A549 (cell line): Measurements from ENCODE around the gene LOC128125822.

Experiments
- ATAC-seq, 2 experiments: fragments of 200-7000 bp in 1 of 2; fragments of >200 bp in 1 of 2; cut with Nextera tagmentation in 1 of 2; cut with Tn5 transposase in 1 of 2; 3 replicates each; pipeline versions ENCODE4 v1.8.0 to v1.9.1; 2018 to 2020; ENCODE audit warnings: mild to moderate bottlenecking in 1 of 2, moderate library complexity in 1 of 2
- CTCF ChIA-PET: fragments of 300-600 bp; sonication (Branson Sonifier 250); formaldehyde crosslinking; extraction: SDS; loops from one replicate; lab custom pipeline; 2021; ENCODE audit warnings: antibody characterized with exemption, inconsistent platforms; lab: Yijun Ruan, JAX
- POLR2A ChIA-PET: fragments of 350-600 bp; formaldehyde crosslinking; extraction: SDS; loops from one replicate; lab custom pipeline; 2021; ENCODE audit warnings: antibody characterized with exemption, inconsistent platforms; lab: Yijun Ruan, JAX
- DNase-seq, 2 experiments: peaks; one replicate each; pipeline versions ENCODE4 v3.0.0 to v3.0.0-alpha.2; 2011 to 2016; ENCODE audit warnings: low read depth in 1 of 2, low spot score in 1 of 2
- FAIRE-seq: peaks from 2 replicates; lab custom pipeline; 2011; peaks lifted over from hg19 to GRCh38; lab: Jason Lieb, UNC
- H3K27ac ChIP-seq, 2 experiments: fragments of >200 bp; sonication (Bioruptor Twin); formaldehyde crosslinking; 3 replicates each; pipeline ENCODE4 v1.5.1; 2016 to 2017
- H3K4me1 ChIP-seq: fragments of >200 bp; sonication (Bioruptor Twin); formaldehyde crosslinking; 3 replicates; pipeline ENCODE4 v1.6.1; 2016
- H3K4me2 ChIP-seq: fragments of >200 bp; sonication (Bioruptor Twin); formaldehyde crosslinking; 3 replicates; pipeline ENCODE4 v1.6.1; 2016
- H3K4me3 ChIP-seq: fragments of >200 bp; sonication (Bioruptor Twin); formaldehyde crosslinking; 3 replicates; pipeline ENCODE4 v1.5.1; 2016
- H3K9me3 ChIP-seq: fragments of >200 bp; sonication (Bioruptor Twin); formaldehyde crosslinking; 3 replicates; pipeline ENCODE4 v1.6.1; 2016
- BHLHE40 ChIP-seq: IDR thresholded peaks from 2 replicates; pipeline ENCODE4 v1.6.1; 2012; ENCODE audit warnings: low read depth, low read length, inconsistent platforms
- CHD2 ChIP-seq: fragments of 150-350 bp; IDR thresholded peaks from 2 replicates; pipeline ENCODE4 v1.6.1; 2014; ENCODE audit warnings: low read length; ENCODE audit not compliant: partially characterized antibody
- CHD4 ChIP-seq: fragments of 200-600 bp; sonication (generic); IDR thresholded peaks from 2 replicates; pipeline ENCODE4 v1.6.1; 2016; ENCODE audit warnings: antibody characterized with exemption, mild to moderate bottlenecking, borderline replicate concordance
- EHF ChIP-seq: fragments of 250-450 bp; sonication (Bioruptor Pico); IDR thresholded peaks from 2 replicates; pipeline ENCODE4 v1.5.0; 2020; ENCODE audit warnings: mild to moderate bottlenecking
- ESRRA ChIP-seq: fragments of 150-350 bp; IDR thresholded peaks from 2 replicates; pipeline ENCODE4 v1.6.1; 2014; ENCODE audit warnings: mild to moderate bottlenecking, low read length, borderline replicate concordance
- FOSL2 ChIP-seq, 2 experiments: fragments of 450-650 bp in 1 of 2; fragments of >200 bp in 1 of 2; sonication (Bioruptor Twin) in 1 of 2; formaldehyde crosslinking; IDR thresholded peaks; 2 replicates each; pipeline versions ENCODE4 v1.5.0 to v1.6.1; 2016 to 2020; ENCODE audit warnings: mild to moderate bottlenecking in 1 of 2, moderate library complexity in 1 of 2
- HDAC2 ChIP-seq: fragments of 200-600 bp; sonication (generic); IDR thresholded peaks from 2 replicates; pipeline ENCODE4 v1.6.1; 2016
- HOXB13 ChIP-seq: fragments of 250-450 bp; sonication (Bioruptor Pico); IDR thresholded peaks from 2 replicates; pipeline ENCODE4 v1.5.0; 2020; ENCODE audit warnings: low read depth, mild to moderate bottlenecking, moderate library complexity
- JUNB ChIP-seq: fragments of >200 bp; sonication (Bioruptor Twin); formaldehyde crosslinking; IDR thresholded peaks from 2 replicates; pipeline ENCODE4 v1.6.1; 2016
- KDM5A ChIP-seq: fragments of 200-600 bp; sonication (generic); IDR thresholded peaks from 2 replicates; pipeline ENCODE4 v1.6.1; 2016; ENCODE audit warnings: antibody characterized with exemption, mild to moderate bottlenecking
- MAFK ChIP-seq: fragments of 450-650 bp; IDR thresholded peaks from 2 replicates; pipeline ENCODE4 v1.6.1; 2014; ENCODE audit not compliant: partially characterized antibody
- NFE2L2 ChIP-seq: fragments of 150-350 bp; conservative IDR thresholded peaks from 2 replicates; pipeline ENCODE4 v1.6.1; 2014; ENCODE audit warnings: low read length
- PHF8 ChIP-seq: fragments of 200-600 bp; sonication (generic); IDR thresholded peaks from 2 replicates; pipeline ENCODE4 v1.6.1; 2016; ENCODE audit warnings: low read depth, mild to moderate bottlenecking, antibody characterized with exemption, moderate library complexity, borderline replicate concordance
- RAD21 ChIP-seq, 2 experiments: fragments of >200 bp in 1 of 2; sonication (Bioruptor Twin) in 1 of 2; formaldehyde crosslinking in 1 of 2; IDR thresholded peaks in 1 of 2; conservative IDR thresholded peaks in 1 of 2; 2 replicates in 1 of 2; 3 replicates in 1 of 2; pipeline ENCODE4 v1.6.1; 2012 to 2018; ENCODE audit warnings: inconsistent platforms in 1 of 2
- RARB ChIP-seq: fragments of 250-450 bp; sonication (Bioruptor Pico); IDR thresholded peaks from 2 replicates; pipeline ENCODE4 v1.8.0; 2021; ENCODE audit warnings: mild to moderate bottlenecking, moderate library complexity
- RCOR1 ChIP-seq: fragments of 150-350 bp; IDR thresholded peaks from 2 replicates; pipeline ENCODE4 v1.6.1; 2014; ENCODE audit warnings: antibody characterized with exemption, low read length, low read depth
- TFCP2L1 ChIP-seq: fragments of 250-450 bp; sonication (Bioruptor Pico); IDR thresholded peaks from 2 replicates; pipeline ENCODE4 v1.5.0; 2021; ENCODE audit warnings: mild to moderate bottlenecking
- WGBS: methylation state at CpG from one replicate; pipeline ENCODE4 v1.1.6; 2017; ENCODE audit errors: missing lambda C conversion rate; 5-methylcytosine and 5-hydroxymethylcytosine counted together
- TF ChIP-seq, protein P1 (sequence below): fragments of >200 bp; sonication (Bioruptor Twin); formaldehyde crosslinking; IDR thresholded peaks from 2 replicates; pipeline ENCODE4 v1.6.1; 2016
- TF ChIP-seq, protein P2 (sequence below): IDR thresholded peaks from 2 replicates; pipeline ENCODE4 v1.6.1; 2012; ENCODE audit warnings: low read depth, borderline replicate concordance
- TF ChIP-seq, protein P3 (sequence below): IDR thresholded peaks from 2 replicates; pipeline ENCODE4 v1.6.1; 2012
- TF ChIP-seq, protein P4 (sequence below): fragments of 200-600 bp; sonication (generic); IDR thresholded peaks from 2 replicates; pipeline ENCODE4 v1.6.1; 2016; ENCODE audit warnings: antibody characterized with exemption, mild to moderate bottlenecking, moderate library complexity
- TF ChIP-seq, protein P5 (sequence below): fragments of >200 bp; sonication (Bioruptor Twin); formaldehyde crosslinking; IDR thresholded peaks from 3 replicates; pipeline ENCODE4 v1.5.1; 2016
- TF ChIP-seq, protein P6 (sequence below): fragments of 450-650 bp; IDR thresholded peaks from 2 replicates; pipeline ENCODE4 v1.6.1; 2014; ENCODE audit warnings: antibody characterized with exemption

LOC128125822 gene

DNA sequence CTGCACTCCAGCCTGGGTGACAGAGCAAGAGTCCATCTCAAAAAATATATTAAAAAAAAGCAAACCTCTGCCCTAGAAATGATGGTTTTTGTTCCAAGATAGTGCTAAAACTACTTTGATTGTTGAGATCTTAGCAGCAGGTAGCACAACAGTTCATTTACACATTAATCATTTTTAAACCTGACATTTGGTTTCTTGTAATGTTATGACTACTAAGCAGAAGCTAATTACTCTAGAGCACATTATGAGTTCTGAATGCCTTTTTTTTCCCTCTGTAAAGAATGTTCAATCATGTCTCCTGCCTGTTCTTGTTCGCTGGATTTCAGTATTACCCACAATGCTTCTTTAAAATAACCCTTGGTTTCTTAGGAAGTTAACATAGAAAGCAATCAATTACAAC is 38.7 kb downstream of the LOC128125822 start:
- ATAC-seq (no peak), DNase-seq (no peak), FAIRE-seq (no peak)
- 75% methylated on average over 1 of the region's 1 CpG for WGBS
- H3K9me3 ChIP-seq: no peaks in the 10 kb centered on the region
- TF ChIP-seq NFE2L2 (no peak), CHD2 (no peak), RAD21 (conservative IDR thresholded peaks at IDR 0.05 in 1 of 2, IDR thresholded peaks at IDR 0.05 in 1 of 2) (no peak)
- TF ChIP-seq, protein P1, sequence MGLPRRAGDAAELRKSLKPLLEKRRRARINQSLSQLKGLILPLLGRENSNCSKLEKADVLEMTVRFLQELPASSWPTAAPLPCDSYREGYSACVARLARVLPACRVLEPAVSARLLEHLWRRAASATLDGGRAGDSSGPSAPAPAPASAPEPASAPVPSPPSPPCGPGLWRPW: no peak
- TF ChIP-seq, protein P2, sequence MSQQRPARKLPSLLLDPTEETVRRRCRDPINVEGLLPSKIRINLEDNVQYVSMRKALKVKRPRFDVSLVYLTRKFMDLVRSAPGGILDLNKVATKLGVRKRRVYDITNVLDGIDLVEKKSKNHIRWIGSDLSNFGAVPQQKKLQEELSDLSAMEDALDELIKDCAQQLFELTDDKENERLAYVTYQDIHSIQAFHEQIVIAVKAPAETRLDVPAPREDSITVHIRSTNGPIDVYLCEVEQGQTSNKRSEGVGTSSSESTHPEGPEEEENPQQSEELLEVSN: no peak
- TF ChIP-seq, protein P3, sequence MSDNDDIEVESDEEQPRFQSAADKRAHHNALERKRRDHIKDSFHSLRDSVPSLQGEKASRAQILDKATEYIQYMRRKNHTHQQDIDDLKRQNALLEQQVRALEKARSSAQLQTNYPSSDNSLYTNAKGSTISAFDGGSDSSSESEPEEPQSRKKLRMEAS: no peak
- ChIA-PET POLR2A (no interaction called here), CTCF (interaction anchor here (0.9 to 1.2 kb wide), 3 partner anchors 10 to 192 kb away, joined by 4 to 5 read pairs (median 4); no protein-coding TSS in a partner anchor)
- H3K4me1 ChIP-seq: no peaks in the 10 kb centered on the region
- H3K27ac ChIP-seq: no peak overlapping the region
- H3K4me2 ChIP-seq: no peak overlapping the region
- no peak overlapping the region for H3K4me3 ChIP-seq

DNA sequence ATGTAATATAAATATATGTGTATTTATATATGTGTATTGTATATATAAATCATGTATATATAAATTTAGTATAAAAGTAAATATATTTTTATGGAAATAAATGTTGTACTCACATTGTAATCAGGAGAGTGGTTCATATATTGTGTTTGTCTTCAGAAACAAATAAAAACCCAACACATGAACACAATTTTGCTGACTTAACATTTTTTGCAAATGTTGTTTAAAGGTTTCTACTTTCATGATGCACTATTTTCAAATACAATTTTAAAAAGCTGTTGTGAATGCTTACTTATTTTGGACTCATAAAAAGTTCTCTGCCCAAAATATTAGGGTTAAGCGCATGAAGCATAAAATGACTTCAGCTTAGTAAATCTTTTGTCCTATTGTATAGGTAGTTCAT is 39.3 kb downstream of the LOC128125822 start:
- no peak for ATAC-seq
- H3K9me3 ChIP-seq: no peaks in the 10 kb centered on the region
- FAIRE-seq: no peak
- no peak for DNase-seq
- CTCF ChIA-PET: interaction anchor here (0.9 to 1.2 kb wide), 3 partner anchors 11 to 191 kb away, joined by 4 to 5 read pairs (median 4); no protein-coding TSS in a partner anchor
- H3K4me1 ChIP-seq: no peaks in the 10 kb centered on the region
- H3K4me2 ChIP-seq: no peak overlapping the region
- POLR2A ChIA-PET: no interaction called here
- no peak overlapping the region for H3K4me3 ChIP-seq
- 92% methylated on average over 1 of the region's 1 CpG for WGBS
- H3K27ac ChIP-seq: no peak overlapping the region
- TF ChIP-seq PHF8 (no peak), MAFK (peak; percentile 94)

DNA sequence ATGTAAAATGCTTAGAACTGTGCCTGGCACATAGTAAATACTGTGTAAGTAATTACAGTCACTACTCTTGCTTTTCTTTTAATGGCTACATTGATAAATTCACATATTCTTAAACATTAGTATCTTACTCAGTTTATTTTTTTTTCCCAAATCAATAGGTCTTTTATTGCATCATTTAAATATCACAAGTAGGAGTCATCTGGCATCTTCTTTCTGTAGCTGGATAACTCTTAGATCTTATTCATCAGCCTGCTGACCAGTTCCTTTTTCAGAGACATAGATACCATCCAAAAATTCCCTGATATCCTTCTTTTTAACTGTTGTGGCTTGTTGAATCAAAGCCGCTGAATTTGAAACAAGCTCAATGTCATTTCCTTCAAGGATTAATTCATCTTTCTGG is 43.3 kb downstream of the LOC128125822 start:
- Histone ChIP-seq H3K4me1 (no peaks in the 10 kb centered on the region), H3K9me3 (no peaks in the 10 kb centered on the region), H3K4me2 (no peak overlapping the region), H3K27ac (no peak overlapping the region), H3K4me3 (no peak overlapping the region)
- DNase-seq (no peak), FAIRE-seq (no peak), ATAC-seq (no peak)
- ChIA-PET CTCF (no interaction called here), POLR2A (no interaction called here)
- 100% methylated on average over 1 of the region's 1 CpG for WGBS
- TF ChIP-seq TFCP2L1 (no peak), CHD4 (no peak), RCOR1 (no peak), BHLHE40 (no peak), JUNB (no peak), HOXB13 (CRISPR knock-in tag) (no peak), HDAC2 (no peak), KDM5A (no peak), RARB (no peak), FOSL2 (IDR thresholded peaks at IDR 0.05) (no peak), FOSL2 (CRISPR knock-in tag; IDR thresholded peaks at IDR 0.05) (no peak), ESRRA (no peak), EHF (CRISPR knock-in tag) (no peak)
- TF ChIP-seq, protein P2: no peak
- TF ChIP-seq, protein P4, sequence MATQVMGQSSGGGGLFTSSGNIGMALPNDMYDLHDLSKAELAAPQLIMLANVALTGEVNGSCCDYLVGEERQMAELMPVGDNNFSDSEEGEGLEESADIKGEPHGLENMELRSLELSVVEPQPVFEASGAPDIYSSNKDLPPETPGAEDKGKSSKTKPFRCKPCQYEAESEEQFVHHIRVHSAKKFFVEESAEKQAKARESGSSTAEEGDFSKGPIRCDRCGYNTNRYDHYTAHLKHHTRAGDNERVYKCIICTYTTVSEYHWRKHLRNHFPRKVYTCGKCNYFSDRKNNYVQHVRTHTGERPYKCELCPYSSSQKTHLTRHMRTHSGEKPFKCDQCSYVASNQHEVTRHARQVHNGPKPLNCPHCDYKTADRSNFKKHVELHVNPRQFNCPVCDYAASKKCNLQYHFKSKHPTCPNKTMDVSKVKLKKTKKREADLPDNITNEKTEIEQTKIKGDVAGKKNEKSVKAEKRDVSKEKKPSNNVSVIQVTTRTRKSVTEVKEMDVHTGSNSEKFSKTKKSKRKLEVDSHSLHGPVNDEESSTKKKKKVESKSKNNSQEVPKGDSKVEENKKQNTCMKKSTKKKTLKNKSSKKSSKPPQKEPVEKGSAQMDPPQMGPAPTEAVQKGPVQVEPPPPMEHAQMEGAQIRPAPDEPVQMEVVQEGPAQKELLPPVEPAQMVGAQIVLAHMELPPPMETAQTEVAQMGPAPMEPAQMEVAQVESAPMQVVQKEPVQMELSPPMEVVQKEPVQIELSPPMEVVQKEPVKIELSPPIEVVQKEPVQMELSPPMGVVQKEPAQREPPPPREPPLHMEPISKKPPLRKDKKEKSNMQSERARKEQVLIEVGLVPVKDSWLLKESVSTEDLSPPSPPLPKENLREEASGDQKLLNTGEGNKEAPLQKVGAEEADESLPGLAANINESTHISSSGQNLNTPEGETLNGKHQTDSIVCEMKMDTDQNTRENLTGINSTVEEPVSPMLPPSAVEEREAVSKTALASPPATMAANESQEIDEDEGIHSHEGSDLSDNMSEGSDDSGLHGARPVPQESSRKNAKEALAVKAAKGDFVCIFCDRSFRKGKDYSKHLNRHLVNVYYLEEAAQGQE: no peak
- TF ChIP-seq, protein P5, sequence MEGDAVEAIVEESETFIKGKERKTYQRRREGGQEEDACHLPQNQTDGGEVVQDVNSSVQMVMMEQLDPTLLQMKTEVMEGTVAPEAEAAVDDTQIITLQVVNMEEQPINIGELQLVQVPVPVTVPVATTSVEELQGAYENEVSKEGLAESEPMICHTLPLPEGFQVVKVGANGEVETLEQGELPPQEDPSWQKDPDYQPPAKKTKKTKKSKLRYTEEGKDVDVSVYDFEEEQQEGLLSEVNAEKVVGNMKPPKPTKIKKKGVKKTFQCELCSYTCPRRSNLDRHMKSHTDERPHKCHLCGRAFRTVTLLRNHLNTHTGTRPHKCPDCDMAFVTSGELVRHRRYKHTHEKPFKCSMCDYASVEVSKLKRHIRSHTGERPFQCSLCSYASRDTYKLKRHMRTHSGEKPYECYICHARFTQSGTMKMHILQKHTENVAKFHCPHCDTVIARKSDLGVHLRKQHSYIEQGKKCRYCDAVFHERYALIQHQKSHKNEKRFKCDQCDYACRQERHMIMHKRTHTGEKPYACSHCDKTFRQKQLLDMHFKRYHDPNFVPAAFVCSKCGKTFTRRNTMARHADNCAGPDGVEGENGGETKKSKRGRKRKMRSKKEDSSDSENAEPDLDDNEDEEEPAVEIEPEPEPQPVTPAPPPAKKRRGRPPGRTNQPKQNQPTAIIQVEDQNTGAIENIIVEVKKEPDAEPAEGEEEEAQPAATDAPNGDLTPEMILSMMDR: no peak
- TF ChIP-seq, protein P6, sequence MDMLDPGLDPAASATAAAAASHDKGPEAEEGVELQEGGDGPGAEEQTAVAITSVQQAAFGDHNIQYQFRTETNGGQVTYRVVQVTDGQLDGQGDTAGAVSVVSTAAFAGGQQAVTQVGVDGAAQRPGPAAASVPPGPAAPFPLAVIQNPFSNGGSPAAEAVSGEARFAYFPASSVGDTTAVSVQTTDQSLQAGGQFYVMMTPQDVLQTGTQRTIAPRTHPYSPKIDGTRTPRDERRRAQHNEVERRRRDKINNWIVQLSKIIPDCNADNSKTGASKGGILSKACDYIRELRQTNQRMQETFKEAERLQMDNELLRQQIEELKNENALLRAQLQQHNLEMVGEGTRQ: no peak
- TF ChIP-seq, protein P3: no peak
